AG09319 (cell line): ENCODE measurements around the gene TUBGCP3.
"Not testable (repeated sequence)": the region's sequence is repeated elsewhere in the genome, so short reads cannot be mapped to it uniquely, and the experiment has no call there.

ENCODE experiments used
- DNase-seq: peaks from one replicate; pipeline ENCODE4 v3.0.0-alpha.2; 2010; ENCODE audit warnings: low read depth; ENCODE audit errors: extremely low read depth
- TF ChIP-seq, protein P1 (sequence below): IDR thresholded peaks from 2 replicates; pipeline ENCODE4 v1.5.1; 2011; ENCODE audit warnings: low read depth, mild to moderate bottlenecking, inconsistent platforms, low read length, moderate library complexity

The TUBGCP3 gene

DNA sequence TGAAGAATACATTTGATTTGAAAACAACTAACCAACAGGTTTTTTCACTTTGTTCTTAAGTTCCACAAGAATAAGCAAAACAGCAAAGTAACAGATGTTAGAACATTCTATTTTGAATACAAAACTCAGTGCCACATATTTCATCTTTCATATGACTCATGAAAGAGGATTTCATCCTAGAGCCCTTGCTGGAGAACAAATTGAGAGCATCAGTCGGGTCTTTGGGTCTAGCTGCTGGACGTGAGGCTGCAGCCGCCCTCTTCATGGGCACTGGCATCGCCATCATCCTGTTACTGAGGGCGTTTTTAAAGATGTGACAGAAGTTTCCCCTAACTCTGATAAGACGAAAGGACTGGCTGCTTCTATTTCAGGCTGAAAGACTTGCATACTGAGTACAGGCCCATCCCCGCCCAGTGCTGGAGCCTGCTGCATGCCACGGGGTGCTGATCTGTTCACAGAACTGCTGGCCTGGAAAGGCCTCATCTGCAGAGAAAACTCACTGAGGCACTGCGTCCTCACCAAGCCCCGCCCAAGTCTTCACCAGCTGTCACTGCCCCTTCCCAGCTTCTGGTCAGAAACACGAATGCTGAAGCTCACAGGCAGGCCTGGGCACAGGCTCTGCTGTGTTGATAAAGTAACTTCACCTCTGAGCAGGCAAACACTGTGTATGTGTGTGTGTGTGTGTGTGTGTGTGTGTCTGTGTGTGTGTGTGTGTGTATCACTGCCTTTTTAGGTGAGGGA lies 101.4 kb downstream of the TUBGCP3 start:
- TF ChIP-seq, protein P1, sequence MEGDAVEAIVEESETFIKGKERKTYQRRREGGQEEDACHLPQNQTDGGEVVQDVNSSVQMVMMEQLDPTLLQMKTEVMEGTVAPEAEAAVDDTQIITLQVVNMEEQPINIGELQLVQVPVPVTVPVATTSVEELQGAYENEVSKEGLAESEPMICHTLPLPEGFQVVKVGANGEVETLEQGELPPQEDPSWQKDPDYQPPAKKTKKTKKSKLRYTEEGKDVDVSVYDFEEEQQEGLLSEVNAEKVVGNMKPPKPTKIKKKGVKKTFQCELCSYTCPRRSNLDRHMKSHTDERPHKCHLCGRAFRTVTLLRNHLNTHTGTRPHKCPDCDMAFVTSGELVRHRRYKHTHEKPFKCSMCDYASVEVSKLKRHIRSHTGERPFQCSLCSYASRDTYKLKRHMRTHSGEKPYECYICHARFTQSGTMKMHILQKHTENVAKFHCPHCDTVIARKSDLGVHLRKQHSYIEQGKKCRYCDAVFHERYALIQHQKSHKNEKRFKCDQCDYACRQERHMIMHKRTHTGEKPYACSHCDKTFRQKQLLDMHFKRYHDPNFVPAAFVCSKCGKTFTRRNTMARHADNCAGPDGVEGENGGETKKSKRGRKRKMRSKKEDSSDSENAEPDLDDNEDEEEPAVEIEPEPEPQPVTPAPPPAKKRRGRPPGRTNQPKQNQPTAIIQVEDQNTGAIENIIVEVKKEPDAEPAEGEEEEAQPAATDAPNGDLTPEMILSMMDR: no peak
- DNase-seq: no peak

DNA sequence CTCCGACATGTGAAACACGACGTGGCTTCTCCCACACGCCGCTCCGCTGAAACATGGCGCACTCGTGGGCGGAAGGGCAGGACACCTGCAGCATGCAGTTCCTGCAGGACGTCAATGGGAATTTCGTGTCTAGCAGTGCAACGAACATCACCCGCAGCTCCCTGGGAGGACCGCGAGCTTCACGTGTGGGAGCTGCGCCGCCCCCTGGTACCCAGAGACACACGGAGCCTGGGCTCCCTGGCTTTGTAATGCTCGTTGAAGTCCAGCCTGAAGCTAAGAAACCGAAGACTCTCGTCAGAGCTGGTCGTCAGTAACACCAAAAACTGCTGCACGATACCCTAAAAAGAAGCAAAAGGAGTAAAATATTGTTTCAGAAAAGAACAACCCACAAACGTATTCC lies 102.1 kb downstream of the TUBGCP3 start:
- DNase-seq: not testable (repeated sequence)

DNA sequence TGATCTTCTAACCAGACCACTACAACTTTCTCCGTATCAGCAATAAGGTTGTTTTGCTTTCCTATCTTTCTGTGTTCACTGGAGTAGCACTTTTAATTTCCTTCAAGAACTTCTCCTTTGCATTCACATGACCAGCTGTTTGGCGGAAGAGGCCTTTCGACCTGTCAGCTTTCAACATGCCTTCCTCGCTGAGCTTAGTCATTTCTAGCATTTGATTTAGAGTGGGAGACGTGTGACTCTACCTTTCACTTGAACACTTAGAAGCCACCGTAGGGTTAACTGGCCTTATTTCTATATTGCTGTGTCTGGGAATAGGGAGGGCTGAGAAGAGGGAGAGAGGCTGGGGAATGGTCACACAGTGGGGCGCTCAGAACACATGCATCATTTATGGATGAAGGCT lies 104.7 kb downstream of the TUBGCP3 start:
- no peak for DNase-seq
- TF ChIP-seq, protein P1: no peak

DNA sequence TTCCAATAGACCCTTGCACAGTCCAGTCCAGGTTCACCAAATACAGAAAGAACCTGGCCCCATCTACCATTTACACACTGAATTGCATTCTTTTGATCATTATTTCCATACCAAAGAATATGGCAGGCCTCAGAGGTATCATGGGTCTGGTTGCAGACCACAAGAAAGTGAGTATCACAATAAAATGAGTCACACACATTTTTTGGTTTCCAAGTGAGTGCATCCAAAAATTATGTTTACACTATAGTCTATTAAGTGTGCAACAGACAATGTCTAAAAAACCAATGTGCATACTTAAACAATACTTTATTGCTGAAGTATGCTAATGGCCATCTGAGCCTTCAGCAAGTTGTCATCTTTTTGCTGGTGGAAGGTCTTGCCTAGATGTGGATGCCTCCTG lies 106.5 kb downstream of the TUBGCP3 start:
- no peak for DNase-seq
- TF ChIP-seq, protein P1: no peak

DNA sequence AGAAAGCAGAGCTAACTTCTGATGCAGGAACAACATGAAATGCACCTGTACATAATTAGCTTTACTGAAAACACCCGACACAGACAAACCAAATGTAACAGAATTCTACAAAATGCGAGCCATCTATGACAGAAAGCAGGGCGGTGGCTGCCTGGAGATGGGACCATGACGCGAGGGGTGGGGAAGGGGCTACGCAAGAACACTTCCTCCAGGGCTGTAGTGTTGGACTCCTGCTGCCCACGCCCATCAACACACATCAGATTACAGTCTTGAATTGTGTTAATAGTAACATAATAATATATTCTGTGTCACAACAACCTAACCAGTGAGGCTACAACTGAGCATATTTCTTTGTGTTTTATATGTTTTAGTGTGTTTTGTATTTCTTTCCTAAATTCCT lies 108.6 kb downstream of the TUBGCP3 start:
- DNase-seq: no peak
- TF ChIP-seq, protein P1: no peak

DNA sequence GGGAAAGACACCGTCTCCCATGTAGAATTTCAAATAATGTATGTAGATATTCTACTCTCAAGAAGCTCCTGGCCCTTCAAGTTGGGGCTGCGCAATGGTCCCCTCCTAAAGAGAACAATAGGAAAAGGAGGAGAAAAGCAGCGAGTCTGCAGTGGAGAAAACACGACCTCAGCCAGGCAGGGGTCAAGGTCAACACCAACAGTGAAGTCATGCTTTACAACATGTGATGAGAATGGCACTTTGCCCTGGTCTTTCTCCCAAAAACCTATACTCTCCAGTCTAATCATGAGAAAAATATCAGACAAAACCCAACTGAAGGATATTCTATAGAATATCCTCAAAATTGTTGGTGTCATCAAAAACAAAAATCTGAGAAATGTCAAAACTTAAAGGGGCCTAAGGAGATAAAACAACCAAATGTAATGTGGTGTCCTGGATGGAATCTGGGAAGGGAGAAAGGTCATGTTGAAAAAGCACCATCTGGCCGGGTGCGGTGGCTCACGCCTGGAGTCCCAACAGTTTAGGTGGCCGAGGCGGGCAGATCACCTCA lies 110.8 kb downstream of the TUBGCP3 start:
- DNase-seq: no peak
- TF ChIP-seq, protein P1: no peak

DNA sequence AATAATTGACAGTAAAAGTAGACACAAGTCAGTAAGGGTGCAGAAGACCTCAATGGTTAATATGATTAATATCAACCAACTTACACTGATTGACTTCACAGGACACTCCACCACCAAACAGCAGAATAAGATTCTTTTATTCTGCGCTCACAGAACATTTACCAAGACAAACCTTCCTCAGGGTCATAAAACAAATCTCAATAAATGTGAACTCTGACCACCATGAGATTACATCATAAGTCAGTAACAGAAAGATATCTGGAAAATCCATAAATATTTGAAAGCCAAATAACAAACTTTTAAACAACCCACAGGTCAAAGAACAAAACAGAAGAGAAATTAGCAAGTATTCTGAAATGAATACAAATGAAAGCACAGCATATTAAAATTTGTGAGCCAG lies 112.1 kb downstream of the TUBGCP3 start:
- TF ChIP-seq, protein P1: no peak
- DNase-seq: no peak

DNA sequence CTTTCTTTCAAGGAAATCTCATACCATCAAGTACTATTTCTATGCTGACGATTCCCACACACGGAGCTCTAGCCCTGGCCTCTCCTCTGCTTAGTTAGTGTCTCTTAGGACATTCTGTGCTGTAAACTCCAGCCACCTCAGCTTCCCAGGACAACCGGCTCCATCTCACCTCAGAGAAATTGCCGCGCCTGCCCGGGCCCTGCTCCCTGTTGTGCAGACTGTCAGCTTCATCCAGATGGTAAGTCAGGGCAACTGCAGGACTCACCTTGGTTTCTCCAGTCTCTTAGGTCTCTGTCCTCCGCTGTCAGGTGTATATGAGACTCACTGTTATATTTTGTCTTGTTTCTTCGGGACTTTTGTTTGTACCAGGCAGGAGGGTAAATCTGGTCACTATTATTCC lies 113.1 kb downstream of the TUBGCP3 start:
- TF ChIP-seq, protein P1: no peak
- DNase-seq: no peak
